GM19397 (cell line): ENCODE results near the gene FRY.
A peak's percentile ranks its signal among the peaks of the same experiment; 100 is the strongest.
"Not testable (repeated sequence)": the region's sequence is repeated elsewhere in the genome, so short reads cannot be mapped to it uniquely, and the experiment has no call there.

Experiments used
- ATAC-seq: cut with Tn5 transposase; IDR thresholded peaks from one replicate; pipeline ENCODE4 v1.9.1; 2021; ENCODE audit warnings: mild to moderate bottlenecking, moderate library complexity; ENCODE audit not compliant: unreplicated experiment

FRY gene

GRCh38 chr13:32031025-32031814 is at the start of gene FRY:
Gene FRY (plus strand): TSS chr13:32031774. CDS start chr13:32031796, 22 bp downstream.
- ATAC-seq, result peak; percentile 75

DNA sequence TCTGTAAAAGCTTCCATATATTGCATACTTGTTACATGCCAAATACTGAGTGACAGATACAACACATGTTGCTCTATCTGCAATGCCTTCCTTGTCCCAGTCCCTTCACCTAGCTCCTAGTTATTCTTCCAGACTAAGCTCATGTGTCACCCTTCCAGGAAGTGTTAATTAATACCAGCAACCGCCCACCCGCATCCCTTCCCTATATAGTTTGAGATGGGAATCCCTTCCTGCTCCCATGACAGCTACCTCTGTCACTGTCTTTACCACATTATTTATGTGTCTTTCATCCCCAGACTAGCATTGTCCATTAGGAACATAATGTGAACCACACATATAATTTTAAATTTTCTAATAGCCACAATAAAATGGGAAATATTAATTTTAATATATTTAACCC is 49.5 kb upstream of the FRY start:
- no peak for ATAC-seq

DNA sequence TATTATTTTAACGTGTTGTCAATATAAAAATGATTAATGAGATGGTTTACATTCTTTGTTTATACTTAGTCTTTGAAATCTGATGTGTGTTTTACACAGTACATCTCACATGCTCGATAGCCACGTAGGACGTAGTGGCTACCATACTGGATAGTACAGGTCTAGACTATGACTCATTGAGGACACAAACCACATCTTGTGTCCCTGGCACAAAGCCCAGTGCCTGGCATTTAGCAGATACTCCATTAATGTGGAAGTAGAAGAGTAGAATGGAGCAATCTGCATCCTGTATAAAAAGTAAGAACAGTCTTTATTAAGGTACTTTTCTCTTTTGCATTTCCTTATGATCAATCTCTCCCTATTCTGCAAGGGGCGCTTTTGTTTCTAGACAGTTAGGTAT is 49.0 kb upstream of the FRY start:
- ATAC-seq, result no peak

DNA sequence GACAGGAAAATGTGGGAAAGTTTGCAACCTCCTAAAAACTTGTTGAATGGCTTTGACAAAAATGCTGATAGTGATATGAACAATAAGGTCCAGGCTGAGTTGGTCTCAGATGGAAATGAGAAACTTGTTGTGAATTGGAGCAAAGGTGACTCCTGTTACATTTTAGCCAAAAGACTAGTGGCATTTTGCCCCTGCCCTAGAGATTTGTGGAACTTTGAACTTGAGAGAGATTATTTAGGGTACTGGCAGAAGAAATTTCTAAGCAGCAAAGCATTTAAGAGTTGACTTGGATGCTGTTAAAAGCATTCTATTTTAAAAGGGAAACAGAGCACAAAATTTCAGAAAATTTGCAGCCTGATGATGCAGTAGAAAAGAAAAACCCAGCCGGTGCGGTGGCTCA is 47.9 kb upstream of the FRY start:
- ATAC-seq, result not testable (repeated sequence)

- ATAC-seq, result not testable (repeated sequence)
These were observed 47.2 kb upstream of the FRY start for GRCh38 chr13:31984388-31984787.

DNA sequence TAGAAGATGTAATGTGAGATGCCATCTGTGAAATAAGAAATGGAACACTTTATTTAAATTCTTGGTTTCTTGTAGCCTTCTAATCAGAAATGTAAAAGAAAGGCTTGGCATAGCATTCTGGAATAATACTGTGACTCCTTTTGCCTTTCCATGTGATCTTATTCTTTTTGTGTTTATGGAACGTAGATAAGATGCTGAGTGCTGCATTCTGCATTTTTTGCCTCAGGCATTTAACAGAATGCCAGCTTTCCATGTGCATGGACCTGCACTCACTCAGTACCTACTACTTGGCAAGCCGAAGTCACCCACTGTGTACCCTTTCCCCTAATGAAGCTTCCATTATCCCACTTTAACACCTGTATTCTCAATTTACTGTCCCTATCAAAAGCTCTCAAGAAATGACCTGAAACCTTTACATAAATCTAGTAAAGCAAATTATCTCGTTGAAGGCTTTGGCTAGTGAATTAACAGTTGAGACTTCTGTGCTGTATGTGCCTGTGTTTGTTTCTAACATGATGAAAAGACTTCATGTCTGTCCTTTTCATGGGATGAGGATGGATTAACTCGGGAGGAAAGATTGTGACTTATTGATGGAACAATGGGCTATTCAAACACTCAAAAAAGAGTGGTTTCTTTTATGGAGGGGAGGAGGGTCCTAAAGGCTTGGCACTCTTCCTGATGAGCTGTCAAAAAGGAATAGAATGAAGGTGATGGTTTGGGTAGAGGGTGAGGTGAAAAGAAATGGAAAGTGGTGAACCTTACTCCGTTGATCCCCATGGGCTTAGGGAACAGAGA is 44.7 kb upstream of the FRY start:
- ATAC-seq, result no peak

GRCh38 chr13:31987535-31988170 is 43.9 kb upstream of the FRY start:
- ATAC-seq, result no peak

GRCh38 chr13:31994367-31994766 is 37.2 kb upstream of the FRY start:
- ATAC-seq, result not testable (repeated sequence)

DNA sequence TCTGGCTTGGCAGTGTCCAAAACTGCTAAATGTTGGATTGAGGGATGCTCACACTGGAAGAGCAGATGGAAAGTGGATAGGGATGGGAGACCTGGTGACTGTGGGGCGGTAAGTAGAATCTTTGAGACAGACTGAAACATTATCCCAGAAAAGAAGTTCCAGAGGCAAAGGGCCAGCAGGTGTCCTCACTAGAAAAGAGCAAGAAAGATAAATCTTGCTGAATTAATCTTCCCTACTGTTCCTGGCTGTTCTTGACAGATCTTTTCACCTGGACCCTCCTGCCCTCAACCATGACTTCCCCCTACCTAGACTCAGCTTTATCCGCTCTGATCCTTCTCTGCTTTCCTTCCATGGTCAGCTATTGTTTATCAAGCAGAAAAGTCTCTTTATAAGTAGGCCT is 35.0 kb upstream of the FRY start:
- ATAC-seq, result no peak

- no peak for ATAC-seq
These were observed 33.9 kb upstream of the FRY start for GRCh38 chr13:31997641-31998040.

GRCh38 chr13:31998131-31998530 is 33.4 kb upstream of the FRY start:
- ATAC-seq, result no peak

DNA sequence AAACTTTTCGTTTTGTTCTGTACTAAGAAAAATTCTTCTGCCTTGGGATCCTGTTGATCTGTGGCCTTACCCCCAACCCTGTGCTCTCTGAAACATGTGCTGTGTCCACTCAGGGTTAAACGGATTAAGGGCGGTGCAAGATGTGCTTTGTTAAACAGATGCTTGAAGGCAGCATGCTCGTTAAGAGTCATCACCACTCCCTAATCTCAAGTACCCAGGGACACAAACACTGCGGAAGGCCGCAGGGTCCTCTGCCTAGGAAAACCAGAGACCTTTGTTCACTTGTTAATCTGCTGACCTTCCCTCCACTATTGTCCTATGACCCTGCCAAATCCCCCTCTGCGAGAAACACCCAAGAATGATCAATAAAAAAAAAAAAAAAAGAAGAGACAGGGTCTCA is 30.8 kb upstream of the FRY start:
- ATAC-seq, result not testable (repeated sequence)

- ATAC-seq, result peak; percentile 79
These were observed 30.3 kb upstream of the FRY start for GRCh38 chr13:32001154-32001768.

DNA sequence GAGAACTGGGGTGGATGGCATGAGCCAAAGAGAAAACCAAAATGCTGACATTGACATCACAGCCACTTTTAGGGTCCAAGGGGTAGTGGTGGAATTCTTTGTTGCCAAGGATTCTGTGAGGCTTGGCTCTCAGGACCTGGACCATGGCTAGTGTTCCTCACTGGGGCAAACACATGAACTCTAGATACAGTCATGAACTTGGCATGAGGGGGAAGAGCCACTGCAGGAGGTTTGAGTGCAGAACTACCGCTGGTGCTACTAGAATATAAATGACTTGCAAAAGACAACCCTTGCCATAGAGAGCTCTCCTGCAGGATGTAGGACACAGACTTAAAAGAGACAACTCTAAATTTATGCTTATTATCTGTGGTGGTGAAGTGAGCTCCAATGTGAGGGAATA is 29.8 kb upstream of the FRY start:
- ATAC-seq, result no peak

GRCh38 chr13:32002873-32003272 is 28.7 kb upstream of the FRY start:
- ATAC-seq, result no peak

GRCh38 chr13:32007494-32007893 is 24.1 kb upstream of the FRY start:
- ATAC-seq, result no peak

- ATAC-seq, result no peak
These were observed 22.9 kb upstream of the FRY start for GRCh38 chr13:32008518-32009175.

DNA sequence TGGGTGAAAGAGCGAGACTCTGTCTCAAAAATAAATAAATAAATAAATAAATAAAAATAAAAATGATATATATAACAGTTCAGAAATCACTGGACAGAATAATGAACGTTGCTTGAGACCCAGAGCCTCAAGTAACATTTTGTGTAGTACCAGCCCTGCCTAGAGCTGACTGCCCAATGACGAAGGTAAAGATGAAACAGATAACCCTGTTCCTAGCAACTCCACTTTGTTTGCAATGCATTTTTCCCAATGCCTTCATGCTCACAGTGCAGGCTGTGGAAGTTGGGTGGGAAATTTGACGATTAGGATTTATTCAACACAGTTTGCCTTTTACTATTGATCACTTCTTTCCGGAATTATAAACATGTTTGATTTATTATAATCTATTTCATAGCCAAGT is 22.2 kb upstream of the FRY start:
- ATAC-seq, result no peak

- ATAC-seq, result no peak
These were observed 21.4 kb upstream of the FRY start for GRCh38 chr13:32010136-32010535.

DNA sequence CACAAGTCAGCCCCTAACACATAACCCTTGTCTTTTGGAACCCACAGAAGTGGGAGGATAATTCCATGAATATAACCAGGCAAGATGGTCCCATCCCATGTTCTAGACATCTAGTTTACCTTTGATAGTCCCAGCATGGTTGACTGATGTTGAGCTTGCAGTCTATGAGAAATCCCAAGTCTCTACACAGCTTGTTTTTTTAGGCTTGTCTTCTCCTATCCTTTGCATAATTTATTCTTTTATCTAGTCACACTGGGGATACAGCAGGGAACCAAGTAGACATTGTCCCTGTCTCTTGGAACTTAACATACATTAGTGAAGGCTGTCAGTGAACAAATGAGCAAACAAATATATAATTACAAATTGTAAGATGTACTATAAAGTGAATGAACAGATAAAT is 19.6 kb upstream of the FRY start:
- ATAC-seq, result no peak

DNA sequence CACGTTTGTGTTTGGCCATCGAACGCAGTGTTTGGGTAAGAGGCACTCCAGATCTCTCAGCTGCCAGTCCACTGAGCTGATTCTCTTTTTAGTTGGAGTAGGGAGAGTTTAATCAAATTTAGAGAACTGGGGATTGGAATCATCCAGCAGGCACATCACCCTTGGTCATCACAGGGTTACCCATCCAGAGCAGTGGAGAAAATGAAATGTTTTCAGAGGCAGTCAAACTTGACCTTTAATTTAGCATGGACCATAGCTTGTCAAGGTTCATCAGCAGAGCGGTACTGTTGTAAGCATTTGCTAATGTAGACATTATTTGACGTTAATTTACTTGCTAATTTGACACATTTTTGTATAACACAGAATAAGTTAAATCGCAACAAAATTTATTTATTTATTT is 18.4 kb upstream of the FRY start:
- ATAC-seq, result no peak
